ENCODE measurements around the gene LIPG. TPM values are rescaled to one million over a fixed set of nuclear protein-coding genes. Genes with fewer than 3 reads are reported as not detected.
"Not testable (repeated sequence)": the region's sequence is repeated elsewhere in the genome, so short reads cannot be mapped to it uniquely, and the experiment has no call there.

The LIPG gene
- total RNA-seq (10 to 100 TPM in 1 of 2 donors, 1 to 10 TPM in 1; 9.1 to 23.7 TPM), polyA plus RNA-seq (under 1 TPM; 0.03 to 0.38 TPM)
- long read RNA-seq, donor 1, partial matches to known transcripts: 1 of 3 reads
- long read RNA-seq, donor 1, other reads (novel, unspliced or antisense): 0 of 3 reads
- long read RNA-seq, donor 2, full-length matches to known transcripts: 5 of 13 reads
- long read RNA-seq, donor 2, partial matches to known transcripts: 2 of 13 reads
- long read RNA-seq, donor 2, other reads (novel, unspliced or antisense): 6 of 13 reads

DNA sequence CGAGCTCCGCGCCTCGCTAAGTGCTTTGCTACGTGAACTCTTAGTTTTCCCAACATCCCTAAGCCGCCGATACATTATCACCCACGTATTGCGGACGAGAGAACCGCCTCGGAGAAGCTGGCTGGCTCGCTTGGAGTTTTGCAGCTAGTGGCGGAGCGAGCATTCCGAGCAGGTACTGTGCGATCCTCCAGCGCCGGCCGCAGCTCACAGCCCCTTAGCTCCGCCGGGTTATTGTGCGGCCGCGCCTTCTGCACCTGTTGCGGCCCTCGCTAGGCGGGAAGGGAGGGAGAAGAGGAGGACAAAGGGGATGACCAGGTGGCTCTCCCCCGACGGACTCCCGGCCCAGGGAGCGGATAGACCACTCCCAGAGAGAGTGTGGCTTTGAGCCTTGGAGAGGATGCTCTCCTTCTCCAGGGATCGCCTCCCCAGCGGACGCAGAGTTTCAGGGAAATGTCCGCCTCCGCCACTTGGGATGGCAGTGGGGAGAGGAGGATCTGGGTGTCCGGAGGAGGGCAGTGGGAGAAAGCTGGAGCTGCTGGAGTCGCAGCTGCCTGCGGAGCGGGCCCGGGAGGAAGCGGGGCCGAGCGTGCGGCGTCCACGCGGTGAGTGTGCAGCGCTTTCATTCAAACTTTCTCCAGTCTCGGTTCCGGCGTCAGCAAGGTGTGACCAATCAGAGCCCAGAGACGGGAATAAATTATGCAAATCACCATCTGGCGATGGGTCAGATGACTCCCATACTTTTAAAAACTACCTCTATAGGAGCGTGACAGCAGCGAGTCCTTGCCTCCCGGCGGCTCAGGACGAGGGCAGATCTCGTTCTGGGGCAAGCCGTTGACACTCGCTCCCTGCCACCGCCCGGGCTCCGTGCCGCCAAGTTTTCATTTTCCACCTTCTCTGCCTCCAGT, at the start of gene LIPG:
Gene LIPG, plus strand, starts transcription at position 769 of the 905 bp plus-strand sequence. CDS start 252 bp downstream, outside the sequence.
- intact Hi-C loops (cut with DNase I): loop anchor here in 1 of 2 donors (5.0 kb wide), 1 partner anchor 296 kb away; no protein-coding TSS in a partner anchor
- Histone ChIP-seq H3K4me3 (ENCODE audit: low read length in 2 of 2) (peak within 1 kb of the TSS; percentile 12 to 40), H3K27ac (ENCODE audit: low read depth in 1 of 2, low read length in 2 of 2) (no peak within 1 kb of the TSS), H3K9me3 (ENCODE audit: control insufficient read depth, low read length) (no peaks in the 10 kb centered on the region), H3K4me1 (ENCODE audit: control insufficient read depth in 1 of 2, insufficient read depth in 2 of 2, low read length in 2 of 2) (no peaks in the 10 kb centered on the region), H3K27me3 (ENCODE audit: control insufficient read depth in 1 of 2, insufficient read depth in 2 of 2, low read length in 1 of 2) (no peaks in the 10 kb centered on the region), H3K36me3 (ENCODE audit: control insufficient read depth in 1 of 2, insufficient read depth in 2 of 2, low read length in 1 of 2) (no peaks in the 10 kb centered on the region)
- DNase-seq (peak in 1 of 2 donors; percentile 47), ATAC-seq (ENCODE audit: low FRiP score) (peak; percentile 43)
- 1% methylated on average over 67 of the region's 67 CpGs for WGBS, 2 donors

DNA sequence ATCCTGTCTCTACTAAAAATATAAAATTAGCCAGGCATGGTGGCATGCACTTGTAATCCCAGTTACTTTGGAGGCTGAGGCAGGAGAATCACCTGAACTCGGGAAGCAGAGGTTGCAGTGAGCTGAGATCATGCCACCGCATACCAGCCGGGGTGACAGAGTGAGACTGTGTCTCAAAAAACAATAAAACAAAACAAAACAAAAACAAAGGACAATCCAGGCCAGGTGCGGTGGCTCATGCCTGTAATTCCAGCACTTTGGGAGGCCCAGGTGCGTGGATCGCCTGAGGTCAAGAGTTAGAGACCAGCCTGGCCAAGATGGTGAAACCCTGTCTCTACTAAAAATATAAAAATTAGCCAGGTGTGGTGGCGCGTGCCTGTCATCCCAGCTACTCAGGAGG, 49.0 kb upstream of the LIPG start:
- H3K27me3 ChIP-seq (ENCODE audit: control insufficient read depth in 1 of 2, insufficient read depth in 2 of 2, low read length in 1 of 2); H3K27ac ChIP-seq (ENCODE audit: low read depth in 1 of 2, low read length in 2 of 2); DNase-seq; H3K4me1 ChIP-seq (ENCODE audit: control insufficient read depth in 1 of 2, insufficient read depth in 2 of 2, low read length in 2 of 2); H3K4me3 ChIP-seq (ENCODE audit: low read length in 2 of 2); intact Hi-C loops (cut with DNase I); H3K9me3 ChIP-seq (ENCODE audit: control insufficient read depth, low read length); H3K36me3 ChIP-seq (ENCODE audit: control insufficient read depth in 1 of 2, insufficient read depth in 2 of 2, low read length in 1 of 2); ATAC-seq (ENCODE audit: low FRiP score): not testable (repeated sequence)
- WGBS, 2 donors: 89 to 92% methylated on average over 8 of the region's 8 CpGs

DNA sequence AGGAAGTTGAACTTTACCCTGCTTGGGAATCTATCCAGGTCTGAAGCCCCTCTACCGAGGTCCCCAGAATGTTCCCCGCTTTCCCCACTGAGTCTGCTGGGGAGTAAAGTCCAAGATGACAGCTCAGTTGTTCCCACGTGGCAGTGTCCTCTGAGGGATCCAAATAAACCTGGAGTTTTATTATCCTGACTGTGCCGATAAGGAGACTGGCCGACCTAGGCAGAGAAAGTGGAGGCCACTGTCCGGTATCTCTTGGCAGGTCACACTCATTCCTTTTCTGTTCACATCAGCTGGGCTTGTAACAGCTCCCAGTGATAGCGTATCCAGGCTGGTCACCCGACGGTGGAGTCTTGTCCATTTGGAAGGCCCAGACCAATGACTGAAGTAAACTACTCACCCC, 47.3 kb upstream of the LIPG start:
- H3K4me1 ChIP-seq (ENCODE audit: control insufficient read depth in 1 of 2, insufficient read depth in 2 of 2, low read length in 2 of 2): no peaks in the 10 kb centered on the region
- H3K36me3 ChIP-seq (ENCODE audit: control insufficient read depth in 1 of 2, insufficient read depth in 2 of 2, low read length in 1 of 2): no peaks in the 10 kb centered on the region
- H3K4me3 ChIP-seq (ENCODE audit: low read length in 2 of 2): no peak overlapping the region
- H3K27ac ChIP-seq (ENCODE audit: low read depth in 1 of 2, low read length in 2 of 2): no peak overlapping the region
- WGBS, 2 donors: 73 to 74% methylated on average over 9 of the region's 9 CpGs
- ATAC-seq (ENCODE audit: low FRiP score) (no peak), DNase-seq (no peak)
- no peaks in the 10 kb centered on the region for H3K9me3 ChIP-seq (ENCODE audit: control insufficient read depth, low read length)
- H3K27me3 ChIP-seq (ENCODE audit: control insufficient read depth in 1 of 2, insufficient read depth in 2 of 2, low read length in 1 of 2): no peaks in the 10 kb centered on the region
- intact Hi-C loops (cut with DNase I): no loop called here

DNA sequence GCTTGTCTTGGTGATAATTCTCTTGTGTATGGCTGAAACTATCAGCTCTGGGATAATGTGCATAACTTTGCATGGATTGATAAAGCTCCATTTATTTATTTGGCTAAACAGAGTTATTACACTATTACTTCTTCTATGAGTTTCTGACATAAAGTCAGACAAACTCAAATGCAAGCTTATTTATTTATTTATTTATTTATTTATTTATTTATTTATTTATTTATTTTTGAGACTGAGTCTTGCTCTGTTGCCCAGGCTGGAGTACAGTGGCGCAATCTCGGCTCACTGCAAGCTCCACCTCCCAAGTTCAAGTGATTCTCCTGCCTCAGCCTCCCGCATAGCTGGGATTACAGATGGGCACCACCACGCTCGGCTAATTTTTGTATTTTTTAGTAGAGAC, 46.9 kb upstream of the LIPG start:
- H3K27me3 ChIP-seq (ENCODE audit: control insufficient read depth in 1 of 2, insufficient read depth in 2 of 2, low read length in 1 of 2); H3K27ac ChIP-seq (ENCODE audit: low read depth in 1 of 2, low read length in 2 of 2); DNase-seq; H3K4me1 ChIP-seq (ENCODE audit: control insufficient read depth in 1 of 2, insufficient read depth in 2 of 2, low read length in 2 of 2); intact Hi-C loops (cut with DNase I); H3K36me3 ChIP-seq (ENCODE audit: control insufficient read depth in 1 of 2, insufficient read depth in 2 of 2, low read length in 1 of 2); H3K9me3 ChIP-seq (ENCODE audit: control insufficient read depth, low read length); H3K4me3 ChIP-seq (ENCODE audit: low read length in 2 of 2); ATAC-seq (ENCODE audit: low FRiP score): not testable (repeated sequence)
- 78 to 82% methylated on average over 5 of the region's 5 CpGs for WGBS, 2 donors

DNA sequence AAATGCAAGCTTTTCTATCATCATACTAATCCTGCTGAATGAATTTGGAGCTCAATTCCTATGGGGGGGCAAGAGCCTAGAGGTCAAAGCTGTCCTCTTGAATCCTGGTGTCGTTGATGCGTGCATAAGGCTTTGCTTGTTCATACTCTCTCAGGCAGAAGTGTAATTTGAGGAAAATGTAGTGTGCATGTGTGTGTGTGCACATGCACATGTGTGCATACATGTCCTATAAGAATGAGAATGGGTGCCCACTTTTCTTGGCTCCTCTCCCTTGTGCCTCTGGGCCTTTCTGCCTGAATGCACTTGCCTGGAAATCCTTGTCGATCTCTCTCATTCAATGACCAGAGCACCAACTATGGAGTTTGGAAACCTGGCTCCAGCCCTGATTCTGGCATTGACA, 46.3 kb upstream of the LIPG start:
- WGBS, 2 donors: 92 to 93% methylated on average over 3 of the region's 3 CpGs
- intact Hi-C loops (cut with DNase I): no loop called here
- Histone ChIP-seq H3K27me3 (ENCODE audit: control insufficient read depth in 1 of 2, insufficient read depth in 2 of 2, low read length in 1 of 2) (no peaks in the 10 kb centered on the region), H3K4me1 (ENCODE audit: control insufficient read depth in 1 of 2, insufficient read depth in 2 of 2, low read length in 2 of 2) (no peaks in the 10 kb centered on the region), H3K36me3 (ENCODE audit: control insufficient read depth in 1 of 2, insufficient read depth in 2 of 2, low read length in 1 of 2) (no peaks in the 10 kb centered on the region), H3K27ac (ENCODE audit: low read depth in 1 of 2, low read length in 2 of 2) (no peak overlapping the region), H3K4me3 (ENCODE audit: low read length in 2 of 2) (no peak overlapping the region), H3K9me3 (ENCODE audit: control insufficient read depth, low read length) (no peaks in the 10 kb centered on the region)
- DNase-seq (no peak), ATAC-seq (ENCODE audit: low FRiP score) (no peak)

DNA sequence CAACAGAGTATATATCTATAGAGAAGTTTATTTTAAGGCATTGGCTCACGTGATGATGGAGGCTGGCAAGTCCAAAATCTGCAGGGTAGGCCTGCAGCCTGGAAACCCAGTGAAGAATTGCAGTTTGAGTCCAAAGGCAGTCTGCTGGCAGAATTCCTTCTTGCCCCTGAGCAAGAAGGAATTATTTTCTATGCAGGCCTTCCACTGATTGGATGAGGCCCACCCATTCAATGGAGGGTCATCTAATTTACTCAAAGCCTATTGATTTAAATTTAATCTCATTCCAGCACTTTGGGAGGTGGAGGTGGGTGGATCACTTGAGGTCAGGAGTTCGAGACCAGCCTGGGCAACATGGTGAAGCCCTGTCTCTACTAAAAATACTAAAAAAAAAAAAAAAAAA, 44.4 kb upstream of the LIPG start:
- H3K9me3 ChIP-seq (ENCODE audit: control insufficient read depth, low read length): no peaks in the 10 kb centered on the region
- DNase-seq (no peak), ATAC-seq (ENCODE audit: low FRiP score) (no peak)
- H3K4me1 ChIP-seq (ENCODE audit: control insufficient read depth in 1 of 2, insufficient read depth in 2 of 2, low read length in 2 of 2): no peaks in the 10 kb centered on the region
- H3K4me3 ChIP-seq (ENCODE audit: low read length in 2 of 2): no peak overlapping the region
- intact Hi-C loops (cut with DNase I): no loop called here
- 84 to 91% methylated on average over 2 of the region's 2 CpGs for WGBS, 2 donors
- H3K27me3 ChIP-seq (ENCODE audit: control insufficient read depth in 1 of 2, insufficient read depth in 2 of 2, low read length in 1 of 2): no peaks in the 10 kb centered on the region
- no peaks in the 10 kb centered on the region for H3K36me3 ChIP-seq (ENCODE audit: control insufficient read depth in 1 of 2, insufficient read depth in 2 of 2, low read length in 1 of 2)
- no peak overlapping the region for H3K27ac ChIP-seq (ENCODE audit: low read depth in 1 of 2, low read length in 2 of 2)

DNA sequence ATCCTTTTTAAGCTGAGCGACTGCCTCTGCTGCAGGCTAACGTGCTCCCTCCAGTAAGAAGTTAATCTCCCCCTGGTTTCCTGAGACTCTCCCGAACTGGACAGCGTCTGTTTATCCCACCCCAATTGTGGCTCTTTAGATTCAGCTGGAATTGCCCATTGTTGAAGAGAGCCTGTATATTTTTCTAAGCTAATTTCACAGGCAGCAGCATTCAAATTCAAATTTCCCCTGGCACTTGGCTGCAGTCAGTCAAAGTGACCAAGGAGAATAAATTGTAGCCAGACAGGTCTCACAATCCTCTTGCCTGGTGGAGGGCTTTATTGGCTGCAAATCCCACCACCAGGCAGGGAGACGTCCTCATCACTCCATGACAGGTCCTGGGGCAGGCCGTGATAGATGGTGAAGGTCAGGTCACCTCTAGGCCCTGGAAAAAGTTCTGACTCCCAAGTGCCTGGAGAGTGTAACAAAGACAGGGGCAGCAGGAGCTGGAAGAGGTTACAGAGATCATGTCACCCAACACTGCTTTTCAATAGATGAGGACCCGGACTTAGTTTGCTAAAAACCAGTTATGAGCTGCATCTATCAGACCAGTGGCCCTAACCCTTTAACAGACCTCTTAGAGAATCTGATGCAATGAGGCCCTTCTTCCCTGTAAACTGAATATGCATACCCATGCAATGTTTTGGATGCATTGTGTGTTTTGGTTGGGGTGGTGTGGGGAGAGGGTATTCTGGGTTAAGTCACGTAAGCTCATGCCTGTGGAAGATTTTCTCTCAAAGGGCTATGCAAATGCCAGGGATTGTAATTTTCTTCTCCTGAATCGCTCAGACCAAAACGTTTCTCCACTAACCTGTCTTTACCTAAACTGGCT, 42.5 kb upstream of the LIPG start:
- WGBS, 2 donors: 78 to 80% methylated on average over 10 of the region's 10 CpGs
- Histone ChIP-seq H3K27ac (ENCODE audit: low read depth in 1 of 2, low read length in 2 of 2) (no peak overlapping the region), H3K4me3 (ENCODE audit: low read length in 2 of 2) (no peak overlapping the region), H3K4me1 (ENCODE audit: control insufficient read depth in 1 of 2, insufficient read depth in 2 of 2, low read length in 2 of 2) (no peaks in the 10 kb centered on the region), H3K27me3 (ENCODE audit: control insufficient read depth in 1 of 2, insufficient read depth in 2 of 2, low read length in 1 of 2) (no peaks in the 10 kb centered on the region), H3K36me3 (ENCODE audit: control insufficient read depth in 1 of 2, insufficient read depth in 2 of 2, low read length in 1 of 2) (no peaks in the 10 kb centered on the region), H3K9me3 (ENCODE audit: control insufficient read depth, low read length) (no peaks in the 10 kb centered on the region)
- no peak for DNase-seq
- intact Hi-C loops (cut with DNase I): no loop called here
- ATAC-seq (ENCODE audit: low FRiP score): no peak

DNA sequence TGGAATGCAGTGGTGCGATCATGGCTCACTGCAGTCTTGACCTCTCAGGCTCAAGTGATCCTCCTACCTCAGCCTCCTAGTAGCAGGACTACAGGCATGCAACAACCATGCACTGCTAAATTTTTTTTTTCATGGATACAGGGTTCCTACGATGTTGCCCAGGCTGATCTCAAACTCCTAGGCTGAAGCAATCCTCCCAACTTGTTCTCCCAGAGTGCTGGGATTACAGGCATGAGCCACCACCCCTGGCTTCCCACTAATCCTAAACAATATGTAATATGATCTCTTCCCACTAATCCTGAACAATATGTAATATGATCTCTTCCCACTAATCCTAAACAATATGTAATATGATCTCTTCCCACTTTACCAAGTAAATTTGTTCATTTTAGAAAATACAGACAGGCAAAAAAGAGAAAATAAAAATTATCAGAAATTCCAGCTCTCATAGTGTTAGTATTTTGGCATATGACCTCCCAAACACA, 41.2 kb upstream of the LIPG start:
- Histone ChIP-seq H3K27ac (ENCODE audit: low read depth in 1 of 2, low read length in 2 of 2) (no peak overlapping the region), H3K36me3 (ENCODE audit: control insufficient read depth in 1 of 2, insufficient read depth in 2 of 2, low read length in 1 of 2) (no peaks in the 10 kb centered on the region), H3K4me1 (ENCODE audit: control insufficient read depth in 1 of 2, insufficient read depth in 2 of 2, low read length in 2 of 2) (no peaks in the 10 kb centered on the region), H3K27me3 (ENCODE audit: control insufficient read depth in 1 of 2, insufficient read depth in 2 of 2, low read length in 1 of 2) (no peaks in the 10 kb centered on the region), H3K4me3 (ENCODE audit: low read length in 2 of 2) (no peak overlapping the region), H3K9me3 (ENCODE audit: control insufficient read depth, low read length) (no peaks in the 10 kb centered on the region)
- DNase-seq (no peak), ATAC-seq (ENCODE audit: low FRiP score) (no peak)
- intact Hi-C loops (cut with DNase I): no loop called here
- WGBS, 2 donors: 76 to 79% methylated on average over 2 of the region's 2 CpGs

Measured in aorta (tissue), 5 donors.